Subcutaneous abdominal adipose tissue (tissue), 5 donors: ENCODE measurements around the gene AMHR2.

ENCODE experiments used
- H3K27ac ChIP-seq: one replicate; pipeline ENCODE4 v1.7.0; 2013; ENCODE audit warnings: low read depth, mild to moderate bottlenecking, inconsistent platforms, low read length, moderate library complexity
- H3K27me3 ChIP-seq, 5 donors: one replicate each; pipeline ENCODE4 v1.7.0; 2013; ENCODE audit warnings: low read length in 5 of 5, inconsistent platforms in 1 of 5; ENCODE audit not compliant: control insufficient read depth in 5 of 5, insufficient read depth in 4 of 5
- H3K36me3 ChIP-seq, 5 donors: one replicate each; pipeline ENCODE4 v1.7.0; 2013; ENCODE audit warnings: low read length in 5 of 5; ENCODE audit not compliant: control insufficient read depth in 5 of 5, insufficient read depth in 5 of 5
- H3K4me1 ChIP-seq, 5 donors: one replicate each; pipeline ENCODE4 v1.7.0; 2013; ENCODE audit warnings: low read length in 5 of 5, mild to moderate bottlenecking in 3 of 5, moderate library complexity in 1 of 5; ENCODE audit not compliant: control insufficient read depth in 5 of 5, insufficient read depth in 5 of 5
- H3K4me3 ChIP-seq, 5 donors: one replicate each; pipeline ENCODE4 v1.7.0; 2013; ENCODE audit warnings: low read length in 5 of 5, low read depth in 1 of 5
- H3K9ac ChIP-seq, 5 donors: one replicate each; pipeline ENCODE4 v1.7.0; 2013; ENCODE audit warnings: low read length in 5 of 5, mild to moderate bottlenecking in 4 of 5, moderate library complexity in 3 of 5
- H3K9me3 ChIP-seq, 5 donors: one replicate each; pipeline ENCODE4 v1.7.0; 2013; ENCODE audit warnings: low read length in 5 of 5; ENCODE audit not compliant: control insufficient read depth in 5 of 5
- donor health status: healthy.
- donor health status: healthy.
- donor health status: healthy.
- donor health status: healthy.
- donor health status: healthy.

Gene AMHR2

GRCh38 chr12:53476769-53477209 lies 53.1 kb downstream of the AMHR2 start:
- no peak overlapping the region for H3K4me3 ChIP-seq
- no peaks in the 10 kb centered on the region for H3K27me3 ChIP-seq
- peaks cover 0 to 10% (median 0%) of the 10 kb centered on the region in 5 donors for H3K4me1 ChIP-seq
- H3K27ac ChIP-seq, result no peak overlapping the region
- H3K9ac ChIP-seq, result no peak overlapping the region
- no peaks in the 10 kb centered on the region for H3K9me3 ChIP-seq
- H3K36me3 ChIP-seq, result peaks cover 61 to 92% (median 90%) of the 10 kb centered on the region in 5 donors

- Histone ChIP-seq H3K36me3 (peaks cover 44 to 92% (median 90%) of the 10 kb centered on the region in 5 donors), H3K4me3 (no peak overlapping the region), H3K9ac (peak overlapping the region in 1 of 5 donors; percentile 22), H3K27ac (peak overlapping the region; percentile 47), H3K4me1 (peaks cover 0 to 1% (median 0%) of the 10 kb centered on the region in 5 donors), H3K27me3 (no peaks in the 10 kb centered on the region), H3K9me3 (no peaks in the 10 kb centered on the region)
These were observed 55.2 kb downstream of the AMHR2 start for GRCh38 chr12:53478865-53479264.

- no peak overlapping the region for H3K4me3 ChIP-seq
- H3K27ac ChIP-seq, result no peak overlapping the region
- H3K9me3 ChIP-seq, result no peaks in the 10 kb centered on the region
- H3K27me3 ChIP-seq, result no peaks in the 10 kb centered on the region
- no peaks in the 10 kb centered on the region for H3K4me1 ChIP-seq
- peaks cover 40 to 93% (median 90%) of the 10 kb centered on the region in 5 donors for H3K36me3 ChIP-seq
- no peak overlapping the region for H3K9ac ChIP-seq
These were observed 55.7 kb downstream of the AMHR2 start for GRCh38 chr12:53479331-53479730.

- H3K9ac ChIP-seq, result no peak overlapping the region
- no peaks in the 10 kb centered on the region for H3K4me1 ChIP-seq
- H3K36me3 ChIP-seq, result peaks cover 29 to 93% (median 85%) of the 10 kb centered on the region in 5 donors
- no peaks in the 10 kb centered on the region for H3K27me3 ChIP-seq
- no peak overlapping the region for H3K27ac ChIP-seq
- no peaks in the 10 kb centered on the region for H3K9me3 ChIP-seq
- H3K4me3 ChIP-seq, result no peak overlapping the region
These were observed 57.1 kb downstream of the AMHR2 start for GRCh38 chr12:53480491-53481442.
